ENCODE data around the gene PLCB1.

Gene PLCB1

GRCh38 chr20:8575114-8575513, 443.0 kb downstream of the PLCB1 start:
- Histone ChIP-seq H3K4me3 (replicated peaks; ENCODE audit: low read depth, low read length) (no peak overlapping the region), H3K27me3 (replicated peaks; ENCODE audit: control insufficient read depth, insufficient read depth, low read length) (no peaks in the 10 kb centered on the region), H3K36me3 (ENCODE audit: control insufficient read depth, insufficient read depth, low read length) (no peaks in the 10 kb centered on the region)
- no peak for DNase-seq (ENCODE audit: extremely low read depth, insufficient read length)
- no peak for TF ChIP-seq CTCF (IDR thresholded peaks at IDR 0.05; ENCODE audit: insufficient read depth, low read length, poor library complexity, severe bottlenecking)

- Histone ChIP-seq H3K27me3 (replicated peaks; ENCODE audit: control insufficient read depth, insufficient read depth, low read length) (no peaks in the 10 kb centered on the region), H3K36me3 (ENCODE audit: control insufficient read depth, insufficient read depth, low read length) (no peaks in the 10 kb centered on the region), H3K4me3 (replicated peaks; ENCODE audit: low read depth, low read length) (no peak overlapping the region)
- no peak for TF ChIP-seq CTCF (IDR thresholded peaks at IDR 0.05; ENCODE audit: insufficient read depth, low read length, poor library complexity, severe bottlenecking)
- no peak for DNase-seq (ENCODE audit: extremely low read depth, insufficient read length)
Observed at GRCh38 chr20:8578161-8578865, 446.2 kb downstream of the PLCB1 start.

- no peak for DNase-seq (ENCODE audit: extremely low read depth, insufficient read length)
- no peak overlapping the region for H3K4me3 ChIP-seq (replicated peaks; ENCODE audit: low read depth, low read length)
- H3K36me3 ChIP-seq (ENCODE audit: control insufficient read depth, insufficient read depth, low read length), result no peaks in the 10 kb centered on the region
- no peak for TF ChIP-seq CTCF (IDR thresholded peaks at IDR 0.05; ENCODE audit: insufficient read depth, low read length, poor library complexity, severe bottlenecking)
- no peaks in the 10 kb centered on the region for H3K27me3 ChIP-seq (replicated peaks; ENCODE audit: control insufficient read depth, insufficient read depth, low read length)
Observed at GRCh38 chr20:8579035-8579434, 447.0 kb downstream of the PLCB1 start.

GRCh38 chr20:8581446-8582183, 449.5 kb downstream of the PLCB1 start:
- no peak for TF ChIP-seq CTCF (IDR thresholded peaks at IDR 0.05; ENCODE audit: insufficient read depth, low read length, poor library complexity, severe bottlenecking)
- Histone ChIP-seq H3K36me3 (ENCODE audit: control insufficient read depth, insufficient read depth, low read length) (no peaks in the 10 kb centered on the region), H3K4me3 (replicated peaks; ENCODE audit: low read depth, low read length) (no peak overlapping the region), H3K27me3 (replicated peaks; ENCODE audit: control insufficient read depth, insufficient read depth, low read length) (no peaks in the 10 kb centered on the region)
- no peak for DNase-seq (ENCODE audit: extremely low read depth, insufficient read length)

GRCh38 chr20:8583012-8583565, 451.0 kb downstream of the PLCB1 start:
- no peak for TF ChIP-seq CTCF (IDR thresholded peaks at IDR 0.05; ENCODE audit: insufficient read depth, low read length, poor library complexity, severe bottlenecking)
- Histone ChIP-seq H3K36me3 (ENCODE audit: control insufficient read depth, insufficient read depth, low read length) (no peaks in the 10 kb centered on the region), H3K27me3 (replicated peaks; ENCODE audit: control insufficient read depth, insufficient read depth, low read length) (no peaks in the 10 kb centered on the region), H3K4me3 (replicated peaks; ENCODE audit: low read depth, low read length) (no peak overlapping the region)
- DNase-seq (ENCODE audit: extremely low read depth, insufficient read length), result no peak

Data from GM06990 (cell line).